Mammary epithelial cell (primary cell): ENCODE data around the gene TPH1.

ENCODE experiments used
- EZH2 ChIP-seq: IDR thresholded peaks from 2 replicates; pipeline ENCODE4 v1.6.1; 2012; ENCODE audit warnings: low read length, inconsistent platforms, borderline replicate concordance
- TF ChIP-seq, protein P1 (sequence below), 2 donors: IDR thresholded peaks in 1 of 2; conservative IDR thresholded peaks in 1 of 2; 2 replicates each; pipeline ENCODE4 v1.5.1; 2011 to 2012; ENCODE audit warnings: inconsistent platforms in 2 of 2, low read length in 2 of 2, mild to moderate bottlenecking in 2 of 2, control low read depth in 1 of 2, low read depth in 1 of 2; ENCODE audit not compliant: insufficient read depth in 1 of 2; ENCODE audit errors: extremely low read depth in 1 of 2

DNA sequence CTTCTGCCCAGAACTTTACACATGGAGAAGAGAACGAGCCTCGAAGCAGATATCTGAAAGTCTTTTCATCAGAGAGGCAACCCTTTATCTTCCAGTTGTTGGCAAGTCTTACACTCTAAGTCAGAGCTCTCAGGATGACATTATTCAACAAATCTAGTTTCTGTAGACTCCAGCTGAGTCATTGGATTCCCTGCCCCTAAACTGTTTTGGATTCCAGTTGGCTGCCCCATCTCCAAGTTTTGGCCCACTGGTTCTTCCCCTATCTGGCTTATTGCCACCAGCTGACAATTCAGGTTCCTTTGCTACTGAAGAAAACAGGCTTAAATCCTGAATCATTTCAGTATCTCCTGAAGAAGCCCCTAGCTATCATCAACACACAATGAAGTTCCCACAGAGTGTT is 45.7 kb upstream of the TPH1 start:
- TF ChIP-seq EZH2: no peak
- TF ChIP-seq, protein P1, sequence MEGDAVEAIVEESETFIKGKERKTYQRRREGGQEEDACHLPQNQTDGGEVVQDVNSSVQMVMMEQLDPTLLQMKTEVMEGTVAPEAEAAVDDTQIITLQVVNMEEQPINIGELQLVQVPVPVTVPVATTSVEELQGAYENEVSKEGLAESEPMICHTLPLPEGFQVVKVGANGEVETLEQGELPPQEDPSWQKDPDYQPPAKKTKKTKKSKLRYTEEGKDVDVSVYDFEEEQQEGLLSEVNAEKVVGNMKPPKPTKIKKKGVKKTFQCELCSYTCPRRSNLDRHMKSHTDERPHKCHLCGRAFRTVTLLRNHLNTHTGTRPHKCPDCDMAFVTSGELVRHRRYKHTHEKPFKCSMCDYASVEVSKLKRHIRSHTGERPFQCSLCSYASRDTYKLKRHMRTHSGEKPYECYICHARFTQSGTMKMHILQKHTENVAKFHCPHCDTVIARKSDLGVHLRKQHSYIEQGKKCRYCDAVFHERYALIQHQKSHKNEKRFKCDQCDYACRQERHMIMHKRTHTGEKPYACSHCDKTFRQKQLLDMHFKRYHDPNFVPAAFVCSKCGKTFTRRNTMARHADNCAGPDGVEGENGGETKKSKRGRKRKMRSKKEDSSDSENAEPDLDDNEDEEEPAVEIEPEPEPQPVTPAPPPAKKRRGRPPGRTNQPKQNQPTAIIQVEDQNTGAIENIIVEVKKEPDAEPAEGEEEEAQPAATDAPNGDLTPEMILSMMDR (conservative IDR thresholded peaks at IDR 0.05 in 1 of 2, IDR thresholded peaks at IDR 0.05 in 1 of 2; ENCODE audit: extremely low read depth in 1 of 2, insufficient read depth in 1 of 2, low read depth in 1 of 2, low read length in 2 of 2): no peak
